ENCODE results near the gene FAM13B. TPM values are rescaled to one million over a fixed set of nuclear protein-coding genes. Genes with fewer than 3 reads are reported as not detected.
"Not testable (repeated sequence)": the region's sequence is repeated elsewhere in the genome, so short reads cannot be mapped to it uniquely, and the experiment has no call there.

Gene FAM13B
- total RNA-seq, 1 experiment from 2014 or later, result 3.8 TPM

GRCh38 chr5:138051441-138052296, 18.8 kb upstream of the FAM13B start:
- no peaks in the 10 kb centered on the region for H3K36me3 ChIP-seq (replicated peaks; ENCODE audit: control insufficient read depth, insufficient read depth, low read length)
- H3K4me3 ChIP-seq (ENCODE audit: insufficient read depth, low read depth, low read length), result no peak overlapping the region
- H3K27me3 ChIP-seq (ENCODE audit: control insufficient read depth, insufficient read depth, low read length), result no peaks in the 10 kb centered on the region
- no peak for DNase-seq

GRCh38 chr5:138045283-138045682, 12.4 kb upstream of the FAM13B start:
- H3K4me3 ChIP-seq (ENCODE audit: insufficient read depth, low read depth, low read length); H3K27me3 ChIP-seq (ENCODE audit: control insufficient read depth, insufficient read depth, low read length); DNase-seq; H3K36me3 ChIP-seq (replicated peaks; ENCODE audit: control insufficient read depth, insufficient read depth, low read length): not testable (repeated sequence)

GRCh38 chr5:138038826-138039225, 5.9 kb upstream of the FAM13B start:
- no peak for DNase-seq
- Histone ChIP-seq H3K4me3 (ENCODE audit: insufficient read depth, low read depth, low read length) (no peak overlapping the region), H3K36me3 (replicated peaks; ENCODE audit: control insufficient read depth, insufficient read depth, low read length) (no peaks in the 10 kb centered on the region), H3K27me3 (ENCODE audit: control insufficient read depth, insufficient read depth, low read length) (no peaks in the 10 kb centered on the region)

GRCh38 chr5:138037907-138038633, 5.2 kb upstream of the FAM13B start:
- H3K36me3 ChIP-seq (replicated peaks; ENCODE audit: control insufficient read depth, insufficient read depth, low read length), result no peaks in the 10 kb centered on the region
- DNase-seq, result no peak
- H3K4me3 ChIP-seq (ENCODE audit: insufficient read depth, low read depth, low read length), result no peak overlapping the region
- H3K27me3 ChIP-seq (ENCODE audit: control insufficient read depth, insufficient read depth, low read length), result no peaks in the 10 kb centered on the region

- H3K4me3 ChIP-seq (ENCODE audit: insufficient read depth, low read depth, low read length), result no peak overlapping the region
- no peaks in the 10 kb centered on the region for H3K36me3 ChIP-seq (replicated peaks; ENCODE audit: control insufficient read depth, insufficient read depth, low read length)
- H3K27me3 ChIP-seq (ENCODE audit: control insufficient read depth, insufficient read depth, low read length), result no peaks in the 10 kb centered on the region
- DNase-seq, result no peak
Measured at GRCh38 chr5:138037271-138037670, 4.4 kb upstream of the FAM13B start.

GRCh38 chr5:138035605-138036537, 3.0 kb upstream of the FAM13B start:
- peak; percentile 72 for DNase-seq
- Histone ChIP-seq H3K27me3 (ENCODE audit: control insufficient read depth, insufficient read depth, low read length) (no peaks in the 10 kb centered on the region), H3K36me3 (replicated peaks; ENCODE audit: control insufficient read depth, insufficient read depth, low read length) (no peaks in the 10 kb centered on the region), H3K4me3 (ENCODE audit: insufficient read depth, low read depth, low read length) (no peak overlapping the region)

GRCh38 chr5:138033907-138034306, 1.0 kb upstream of the FAM13B start:
- no peak for DNase-seq
- H3K27me3 ChIP-seq (ENCODE audit: control insufficient read depth, insufficient read depth, low read length), result no peaks in the 10 kb centered on the region
- H3K36me3 ChIP-seq (replicated peaks; ENCODE audit: control insufficient read depth, insufficient read depth, low read length), result no peaks in the 10 kb centered on the region
- peak overlapping the region; percentile 97 for H3K4me3 ChIP-seq (ENCODE audit: insufficient read depth, low read depth, low read length)

- peak overlapping the region; percentile 97 for H3K4me3 ChIP-seq (ENCODE audit: insufficient read depth, low read depth, low read length)
- no peak for DNase-seq
- no peaks in the 10 kb centered on the region for H3K27me3 ChIP-seq (ENCODE audit: control insufficient read depth, insufficient read depth, low read length)
- H3K36me3 ChIP-seq (replicated peaks; ENCODE audit: control insufficient read depth, insufficient read depth, low read length), result no peaks in the 10 kb centered on the region
Measured at GRCh38 chr5:138033386-138033808, 518 bp upstream of the FAM13B start.

GRCh38 chr5:138032028-138032571, 779 bp downstream of the FAM13B start:
- Histone ChIP-seq H3K27me3 (ENCODE audit: control insufficient read depth, insufficient read depth, low read length) (no peaks in the 10 kb centered on the region), H3K36me3 (replicated peaks; ENCODE audit: control insufficient read depth, insufficient read depth, low read length) (no peaks in the 10 kb centered on the region; the same call in 1 of the 2 replicates), H3K4me3 (ENCODE audit: insufficient read depth, low read depth, low read length) (peak overlapping the region; percentile 97)
- DNase-seq, result no peak

- DNase-seq, result no peak
- H3K27me3 ChIP-seq (ENCODE audit: control insufficient read depth, insufficient read depth, low read length), result no peaks in the 10 kb centered on the region
- no peak overlapping the region for H3K4me3 ChIP-seq (ENCODE audit: insufficient read depth, low read depth, low read length)
- no peaks in the 10 kb centered on the region; the same call in 1 of the 2 replicates for H3K36me3 ChIP-seq (replicated peaks; ENCODE audit: control insufficient read depth, insufficient read depth, low read length)
Measured at GRCh38 chr5:138029944-138030343, 2.9 kb downstream of the FAM13B start.

GRCh38 chr5:138029501-138029900, 3.4 kb downstream of the FAM13B start:
- no peak overlapping the region for H3K4me3 ChIP-seq (ENCODE audit: insufficient read depth, low read depth, low read length)
- no peaks in the 10 kb centered on the region for H3K27me3 ChIP-seq (ENCODE audit: control insufficient read depth, insufficient read depth, low read length)
- no peaks in the 10 kb centered on the region; the same call in 1 of the 2 replicates for H3K36me3 ChIP-seq (replicated peaks; ENCODE audit: control insufficient read depth, insufficient read depth, low read length)
- DNase-seq, result no peak

- Histone ChIP-seq H3K4me3 (ENCODE audit: insufficient read depth, low read depth, low read length) (no peak overlapping the region), H3K36me3 (replicated peaks; ENCODE audit: control insufficient read depth, insufficient read depth, low read length) (no peaks in the 10 kb centered on the region; the same call in 1 of the 2 replicates), H3K27me3 (ENCODE audit: control insufficient read depth, insufficient read depth, low read length) (no peaks in the 10 kb centered on the region)
- no peak for DNase-seq
Measured at GRCh38 chr5:138028971-138029365, 3.9 kb downstream of the FAM13B start.

- H3K36me3 ChIP-seq (replicated peaks; ENCODE audit: control insufficient read depth, insufficient read depth, low read length); H3K27me3 ChIP-seq (ENCODE audit: control insufficient read depth, insufficient read depth, low read length); DNase-seq; H3K4me3 ChIP-seq (ENCODE audit: insufficient read depth, low read depth, low read length): not testable (repeated sequence)
Measured at GRCh38 chr5:138028262-138028970, 4.5 kb downstream of the FAM13B start.
